GM21825 (cell line): ENCODE measurements around the gene PTPRN2.
"Not testable (repeated sequence)": the region's sequence is repeated elsewhere in the genome, so short reads cannot be mapped to it uniquely, and the experiment has no call there.

Experiments used
- ATAC-seq: cut with Tn5 transposase; IDR thresholded peaks from one replicate; pipeline ENCODE4 v1.9.1; 2021; ENCODE audit warnings: mild to moderate bottlenecking, moderate library complexity; ENCODE audit not compliant: unreplicated experiment

PTPRN2 gene

GRCh38 chr7:158164101-158165095 is 423.2 kb downstream of the PTPRN2 start:
- no peak for ATAC-seq

GRCh38 chr7:158161194-158161593 is 426.4 kb downstream of the PTPRN2 start:
- no peak for ATAC-seq

- ATAC-seq: no peak
Observed at GRCh38 chr7:158160199-158160598, 427.4 kb downstream of the PTPRN2 start.

GRCh38 chr7:158157460-158157859 is 430.2 kb downstream of the PTPRN2 start:
- no peak for ATAC-seq

DNA sequence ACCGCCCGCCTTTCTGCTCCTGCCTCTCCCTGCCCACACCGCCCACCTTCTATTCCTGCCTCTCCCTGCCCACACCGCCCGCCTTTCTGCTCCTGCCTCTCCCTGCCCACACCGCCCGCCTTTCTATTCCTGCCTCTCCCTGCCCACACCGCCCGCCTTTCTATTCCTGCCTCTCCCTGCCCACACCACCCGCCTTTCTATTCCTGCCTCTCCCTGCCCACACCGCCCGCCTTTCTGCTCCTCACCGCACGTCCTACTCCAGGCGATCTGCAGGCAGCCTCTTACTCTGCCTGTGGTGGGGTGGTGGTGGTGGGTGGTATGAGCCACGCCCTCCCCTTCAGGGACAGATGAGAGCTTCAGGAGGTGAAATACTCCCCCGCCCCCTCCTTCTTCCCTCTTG is 436.4 kb downstream of the PTPRN2 start:
- ATAC-seq: not testable (repeated sequence)

DNA sequence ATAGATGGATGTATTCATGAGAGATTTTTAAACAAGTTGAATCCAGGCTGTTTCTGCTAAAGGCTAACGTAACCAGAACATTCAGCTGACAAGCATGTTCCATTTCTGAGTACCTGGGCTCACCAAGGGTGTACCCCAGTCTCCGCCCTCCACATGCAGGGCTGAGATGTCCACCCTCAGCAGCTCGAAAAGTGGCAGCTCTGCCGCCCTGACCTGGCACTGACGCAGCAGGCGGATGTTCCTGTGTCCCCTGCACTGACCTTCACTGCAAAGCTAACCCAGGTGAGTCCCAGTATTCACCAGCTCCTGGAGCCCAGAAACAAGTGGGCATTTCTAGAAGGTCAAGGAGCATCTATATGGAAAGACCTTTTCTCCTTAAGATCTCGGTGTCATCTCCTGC is 437.4 kb downstream of the PTPRN2 start:
- ATAC-seq: no peak

DNA sequence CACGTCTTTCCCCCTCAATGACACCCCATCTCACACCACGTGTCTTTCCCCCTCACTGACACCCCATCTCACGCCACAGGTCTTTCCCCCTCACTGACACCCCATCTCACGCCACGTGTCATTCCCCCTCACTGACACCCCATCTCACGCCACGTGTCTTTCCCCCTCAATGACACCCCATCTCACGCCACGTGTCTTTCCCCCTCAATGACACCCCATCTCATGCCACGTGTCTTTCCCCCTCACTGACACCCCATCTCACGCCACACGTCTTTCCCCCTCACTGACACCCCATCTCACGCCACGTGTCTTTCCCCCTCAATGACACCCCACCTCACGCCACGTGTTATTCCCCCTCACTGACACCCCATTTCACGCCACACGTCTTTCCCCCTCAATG is 440.2 kb downstream of the PTPRN2 start:
- ATAC-seq: not testable (repeated sequence)

DNA sequence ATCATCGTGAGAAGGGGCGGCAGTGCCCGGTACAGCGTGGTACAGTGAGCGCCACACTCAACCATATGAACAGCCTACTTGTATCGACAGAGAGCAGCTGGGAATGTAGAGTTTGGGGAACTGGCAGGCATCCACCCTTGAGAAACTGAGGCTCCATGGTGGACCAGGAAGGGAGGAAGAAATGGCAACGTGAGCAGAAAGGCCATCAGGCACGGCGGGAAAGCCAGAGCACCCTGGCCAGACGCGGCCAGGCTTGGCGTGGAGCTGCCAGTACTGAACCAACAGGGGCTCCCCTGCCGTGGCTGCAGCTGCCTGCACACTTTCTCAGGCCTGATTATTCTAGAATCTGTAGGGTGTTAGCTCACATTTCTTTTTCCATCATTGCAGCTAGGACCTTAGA is 442.3 kb downstream of the PTPRN2 start:
- no peak for ATAC-seq

- ATAC-seq: no peak
Observed at GRCh38 chr7:158143196-158144120, 444.2 kb downstream of the PTPRN2 start.

DNA sequence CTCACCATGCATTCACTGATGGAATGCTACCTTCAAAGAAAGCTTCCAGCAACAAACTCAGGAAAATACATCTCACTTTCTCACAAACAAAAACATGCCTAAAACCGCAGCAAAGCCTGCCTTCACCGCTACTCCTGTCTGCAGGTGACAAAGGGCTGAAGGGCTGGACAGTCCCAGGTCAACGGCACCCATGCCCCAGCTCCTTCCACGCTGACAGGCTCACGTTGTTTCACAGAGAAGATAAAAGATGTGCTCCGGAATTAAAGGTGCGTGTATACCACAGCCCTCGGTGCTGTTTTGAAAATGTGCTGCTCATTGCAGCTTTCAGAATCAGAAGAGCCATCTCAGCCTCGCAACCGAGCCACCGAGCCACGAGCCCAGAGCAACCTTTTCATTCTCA is 445.0 kb downstream of the PTPRN2 start:
- no peak for ATAC-seq

DNA sequence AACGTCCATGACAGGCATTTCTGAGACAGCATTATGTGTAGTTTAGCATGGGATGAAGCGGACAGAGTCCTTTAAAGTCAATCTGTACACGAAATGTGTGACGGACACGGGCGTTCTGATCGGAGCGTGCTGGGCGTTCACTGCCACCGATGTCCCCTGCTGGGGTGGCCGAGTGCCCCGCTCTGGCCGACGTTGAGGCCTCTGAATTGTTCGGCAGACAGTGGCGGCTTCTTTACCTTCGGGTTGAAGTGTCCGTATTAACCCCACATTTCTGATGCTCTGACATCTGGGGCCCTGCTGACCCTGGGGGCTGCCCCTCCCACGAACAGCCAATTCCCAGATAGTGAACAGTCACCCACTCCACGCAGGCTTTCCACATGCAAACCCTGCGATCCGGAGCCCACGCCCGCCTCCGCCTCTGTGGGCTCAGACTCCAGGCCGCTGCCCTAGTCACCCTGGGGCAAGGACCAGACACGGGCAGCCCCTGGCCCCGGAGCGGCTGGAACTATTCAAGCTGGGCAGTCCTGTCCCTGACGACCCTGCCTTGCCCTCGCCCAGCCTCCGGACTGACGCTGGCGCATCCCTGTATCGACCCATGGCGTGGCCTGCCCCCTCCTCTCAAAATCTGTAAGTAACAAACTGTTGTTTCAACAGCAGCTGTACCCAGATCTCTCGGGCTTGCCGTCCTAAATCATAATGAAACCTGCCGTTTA is 445.7 kb downstream of the PTPRN2 start:
- no peak for ATAC-seq

GRCh38 chr7:158141221-158141582 is 446.4 kb downstream of the PTPRN2 start:
- no peak for ATAC-seq

DNA sequence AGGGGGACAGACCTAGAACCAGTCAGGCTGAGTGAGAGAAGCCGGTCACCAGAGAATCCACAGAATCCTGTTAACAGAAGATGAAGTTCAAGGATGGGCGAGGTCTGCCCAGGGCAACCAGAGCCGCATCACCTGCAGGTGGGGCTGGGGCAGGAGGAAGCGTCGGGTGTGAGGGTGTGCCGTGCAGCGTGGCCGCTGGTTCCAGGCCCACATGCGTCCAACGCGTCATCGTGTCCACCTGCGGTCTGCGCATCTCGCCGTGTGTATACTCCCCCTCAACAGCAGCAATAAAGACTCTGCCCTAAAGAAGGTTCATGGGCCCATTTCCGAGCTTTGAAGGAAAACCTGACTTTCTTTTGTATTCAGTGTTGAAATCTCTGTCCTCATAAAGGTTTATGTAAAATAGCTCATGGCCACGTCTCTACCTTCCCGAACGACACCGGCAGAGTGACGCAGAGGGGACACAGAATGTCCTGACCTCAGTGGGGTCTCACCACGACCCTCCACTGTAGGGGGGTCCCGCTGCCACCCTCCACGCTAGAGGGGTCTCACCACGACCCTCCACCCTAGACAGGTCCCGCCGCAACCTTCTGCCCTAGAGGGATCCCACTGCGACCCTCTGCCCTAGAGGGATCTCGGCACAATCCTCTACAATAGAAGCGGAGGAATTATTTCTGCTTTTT is 446.9 kb downstream of the PTPRN2 start:
- no peak for ATAC-seq

DNA sequence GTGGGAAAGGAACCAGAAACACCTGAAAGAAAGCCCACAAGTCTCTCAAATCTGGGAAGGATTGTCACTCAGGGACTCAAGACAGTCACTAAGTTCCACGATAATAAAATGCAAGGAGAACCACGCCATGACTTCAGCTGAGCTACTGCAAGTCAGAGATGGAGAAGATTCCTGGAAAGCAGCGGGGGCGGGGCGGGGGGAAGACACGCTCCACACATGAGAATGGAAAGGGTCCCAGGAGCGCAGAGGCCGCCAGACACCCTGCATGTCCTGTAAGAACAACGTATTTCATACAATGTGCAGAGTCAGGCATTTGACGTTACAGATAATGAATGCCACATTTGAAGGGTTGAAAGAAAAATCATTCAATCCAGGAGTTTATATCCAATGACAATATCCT is 448.1 kb downstream of the PTPRN2 start:
- no peak for ATAC-seq

- ATAC-seq: no peak
Observed at GRCh38 chr7:158138329-158138597, 449.4 kb downstream of the PTPRN2 start.

- no peak for ATAC-seq
Observed at GRCh38 chr7:158137516-158138328, 449.9 kb downstream of the PTPRN2 start.

DNA sequence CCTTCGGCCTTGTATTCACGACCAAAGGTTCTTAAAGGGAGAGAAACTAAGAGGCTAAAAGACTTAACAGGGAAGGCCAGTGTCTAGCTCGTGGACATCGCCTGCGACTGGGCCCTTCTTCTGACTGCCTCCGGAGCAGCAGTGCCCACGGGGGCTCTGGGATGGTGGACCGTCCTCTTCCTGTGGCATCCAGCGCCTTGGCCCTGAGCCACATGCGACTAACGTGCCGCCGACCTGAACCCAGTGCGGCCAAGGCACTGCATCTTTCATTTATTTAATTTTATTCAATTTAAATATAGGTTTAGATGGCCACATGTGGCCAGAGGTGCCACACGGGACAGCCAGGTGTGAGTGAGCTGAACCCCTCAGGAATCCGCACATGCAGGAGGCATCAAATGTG is 451.7 kb downstream of the PTPRN2 start:
- ATAC-seq: no peak

DNA sequence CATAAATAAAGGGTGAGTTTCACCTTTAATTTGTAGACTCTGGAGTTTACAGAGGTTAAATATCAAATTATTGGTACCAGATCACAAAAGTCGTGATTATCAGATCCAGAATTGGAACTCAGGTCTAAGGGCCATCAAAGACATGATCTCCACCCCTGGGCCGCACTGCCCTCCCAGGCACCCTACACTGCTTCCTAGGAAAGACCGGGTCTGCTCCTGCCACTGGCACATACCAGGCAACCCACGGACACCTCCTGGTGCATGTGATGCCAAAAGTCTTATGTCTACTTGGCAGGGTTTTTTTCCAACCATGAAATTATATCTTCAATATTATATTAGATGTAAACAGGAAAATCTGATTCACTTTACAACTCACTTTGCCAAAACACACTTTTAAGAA is 452.8 kb downstream of the PTPRN2 start:
- no peak for ATAC-seq

- ATAC-seq: no peak
Observed at GRCh38 chr7:158133515-158134271, 453.9 kb downstream of the PTPRN2 start.
